NCI-H2081 (cell line): ENCODE results near the gene TEX13D.

Experiments
- DNase-seq, 2 experiments: peaks; one replicate each; lab custom pipeline; 2025; lab: John Stamatoyannopoulos, UW

Gene TEX13D

DNA sequence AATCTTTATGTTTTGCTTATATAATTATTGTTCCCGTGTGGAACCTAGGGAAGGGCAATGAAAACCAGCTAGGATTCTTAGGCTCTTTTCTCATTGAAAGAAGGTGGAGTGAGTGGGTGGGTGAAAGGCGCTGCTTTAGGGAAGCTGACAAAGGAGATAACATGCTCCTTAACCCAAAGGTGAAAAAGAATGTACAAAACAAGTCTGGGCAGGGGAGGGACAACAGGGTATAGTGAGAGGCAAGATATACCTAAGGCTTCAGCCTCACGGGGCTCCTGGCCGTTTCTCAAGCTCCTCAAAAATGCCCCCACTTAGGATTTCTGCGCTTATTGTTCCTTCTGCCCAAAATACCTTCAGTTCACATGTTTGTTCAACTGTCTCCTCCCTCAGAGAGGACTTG lies 15.7 kb downstream of the TEX13D start:
- DNase-seq: no peak

GRCh38 chrX:124348885-124349453 lies 16.5 kb downstream of the TEX13D start:
- DNase-seq: no peak

DNA sequence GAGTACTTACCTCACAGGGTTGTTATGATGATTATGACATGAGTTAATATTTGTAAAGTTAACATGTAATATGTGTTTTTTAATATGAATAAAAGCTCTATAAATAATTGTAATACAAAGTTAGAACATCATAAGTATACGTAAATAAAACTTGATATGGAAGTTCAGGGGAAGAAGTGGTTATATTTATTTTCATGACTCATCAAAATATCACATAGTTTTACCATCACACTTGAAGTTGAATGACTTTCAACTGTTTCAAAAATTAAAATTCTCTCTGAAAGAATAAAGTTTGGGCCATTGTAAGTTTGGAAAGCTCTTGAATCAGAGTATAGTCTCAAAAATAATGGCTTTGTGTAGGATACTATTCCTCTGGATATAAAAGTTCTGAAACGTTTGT lies 22.2 kb downstream of the TEX13D start:
- DNase-seq: no peak

DNA sequence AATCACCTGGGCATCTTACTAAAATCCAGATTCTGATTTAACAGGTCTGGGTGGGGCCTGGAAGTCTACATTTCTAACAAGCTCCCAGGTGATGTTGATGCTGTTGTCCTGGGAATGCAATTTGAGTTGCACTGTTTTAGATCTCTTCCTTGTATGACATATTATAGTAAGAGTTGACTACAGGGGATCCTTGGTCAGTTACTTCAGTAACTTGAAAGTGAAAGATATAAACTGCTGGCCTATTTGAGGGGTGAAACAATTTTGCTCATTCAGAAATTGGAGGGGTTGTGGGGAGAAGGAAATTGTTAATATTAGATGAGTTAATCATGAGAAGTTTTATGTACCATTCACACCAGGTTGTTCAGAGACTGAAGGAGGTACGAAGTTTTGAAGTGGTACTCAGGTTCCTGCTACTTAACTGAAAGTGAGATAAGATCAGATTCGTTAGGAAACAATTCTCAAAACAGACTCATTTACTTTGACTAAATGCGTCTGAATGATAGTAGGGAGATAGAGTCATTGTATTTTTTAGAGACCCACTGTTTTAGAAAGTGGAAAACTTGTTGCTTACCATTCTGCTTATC lies 26.4 kb downstream of the TEX13D start:
- DNase-seq: no peak

DNA sequence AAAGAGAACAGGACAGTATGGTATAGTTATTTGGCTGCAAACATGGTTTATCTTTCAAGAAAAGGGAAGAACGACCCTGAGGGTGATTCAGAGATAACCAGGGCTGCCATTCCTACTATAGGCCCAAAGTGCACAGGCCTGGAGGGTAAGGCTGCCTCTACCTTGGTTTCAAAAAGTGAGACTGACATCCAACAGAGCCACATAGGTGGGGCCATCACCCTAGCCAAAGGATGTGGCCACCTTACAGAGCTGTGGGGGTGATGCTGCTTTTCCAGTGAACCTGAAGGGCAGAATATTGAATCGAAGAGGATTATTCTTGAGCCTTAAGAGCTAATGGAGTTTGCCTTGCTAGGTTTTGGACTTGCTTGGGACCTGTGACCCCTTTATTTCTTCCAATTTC lies 29.6 kb downstream of the TEX13D start:
- DNase-seq: no peak

DNA sequence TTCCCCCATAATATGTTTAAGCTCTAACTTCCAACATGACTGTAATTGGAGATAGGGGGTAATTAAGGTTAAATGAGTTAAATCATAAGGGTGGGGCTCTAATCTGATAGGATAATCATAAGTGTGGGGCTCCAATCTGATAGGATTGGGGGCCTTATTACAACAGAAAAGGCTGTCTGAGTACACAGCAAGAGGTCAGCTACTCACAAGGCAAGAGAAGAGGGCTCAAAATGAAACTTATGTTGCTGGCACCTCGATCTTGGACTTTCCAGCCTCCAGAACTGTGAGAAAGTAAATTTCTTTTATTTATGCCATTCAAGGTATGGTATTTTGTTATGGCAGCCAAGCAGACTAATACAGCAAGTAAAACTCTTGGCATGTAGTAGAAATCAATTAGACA lies 30.3 kb downstream of the TEX13D start:
- DNase-seq: no peak

DNA sequence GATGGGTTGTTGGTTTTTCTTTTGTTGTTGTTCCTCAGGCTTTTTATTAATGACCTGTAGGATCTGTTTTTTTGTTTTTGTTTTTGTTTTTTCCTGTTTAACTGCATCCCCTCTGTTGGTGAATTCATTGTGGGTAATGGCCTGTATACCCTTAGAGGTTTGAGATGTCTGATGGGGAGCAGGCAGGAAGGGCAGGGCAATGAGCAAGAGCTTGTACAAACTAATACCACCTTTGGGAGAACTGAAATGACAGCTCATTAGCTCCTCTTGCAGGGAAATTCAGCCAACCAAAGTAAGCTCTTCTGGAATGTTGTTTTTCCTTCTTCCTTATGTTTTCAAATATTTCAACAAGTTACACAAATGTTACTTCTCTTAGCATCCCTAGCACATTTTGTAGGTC lies 37.3 kb downstream of the TEX13D start:
- peak in 1 of 2 experiments; percentile 28 for DNase-seq

DNA sequence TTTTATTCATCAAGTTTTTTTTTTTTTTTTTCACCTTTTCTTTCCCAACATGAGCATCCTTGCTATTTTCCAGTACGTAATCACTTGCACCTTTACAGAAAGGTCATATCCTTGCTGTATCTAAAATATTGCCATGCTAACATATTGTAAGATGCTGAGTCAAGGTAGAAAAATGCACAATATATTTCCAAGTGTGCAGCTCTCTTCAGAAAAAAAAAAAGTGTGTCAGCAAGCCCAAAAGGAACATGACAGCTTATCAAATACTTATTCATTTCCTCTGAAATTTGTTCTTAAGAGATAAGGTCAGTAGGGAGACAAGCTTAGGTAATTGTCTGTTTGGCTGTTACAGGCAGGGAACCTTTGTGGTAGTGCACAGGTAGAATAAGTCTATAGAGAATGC lies 40.9 kb downstream of the TEX13D start:
- DNase-seq: no peak

GRCh38 chrX:124378643-124379042 lies 46.2 kb downstream of the TEX13D start:
- no peak for DNase-seq

DNA sequence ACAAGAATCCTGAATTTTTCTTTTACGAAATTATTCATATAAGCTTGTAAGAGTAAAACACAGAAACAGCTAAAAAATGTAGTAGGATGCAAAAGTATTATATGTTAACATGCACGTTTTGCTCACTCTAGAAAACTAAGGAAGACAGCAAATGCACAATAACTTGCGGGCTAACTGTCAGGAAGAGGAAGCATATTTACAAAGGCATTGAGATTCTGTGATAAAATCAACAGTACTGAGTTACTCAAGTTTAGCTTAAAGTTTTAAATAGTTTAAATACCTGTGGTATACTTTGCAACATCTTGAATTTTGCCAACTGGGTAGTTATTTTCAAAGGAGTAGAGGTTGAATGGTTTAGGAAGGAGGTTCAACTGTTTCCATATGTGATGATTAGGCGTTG lies 50.9 kb downstream of the TEX13D start:
- DNase-seq: no peak

GRCh38 chrX:124386401-124386800 lies 53.9 kb downstream of the TEX13D start:
- no peak for DNase-seq
